HG03025 (cell line): ENCODE results near the gene SLC39A7.
"Not testable (repeated sequence)": the region's sequence is repeated elsewhere in the genome, so short reads cannot be mapped to it uniquely, and the experiment has no call there.

Experiments used
- ATAC-seq: cut with Tn5 transposase; IDR thresholded peaks from one replicate; pipeline ENCODE4 v1.9.1; 2021; ENCODE audit warnings: mild to moderate bottlenecking, moderate library complexity; ENCODE audit not compliant: unreplicated experiment, low FRiP score

SLC39A7 gene

GRCh38 chr6:33226503-33227120, 25.9 kb downstream of the SLC39A7 start:
- ATAC-seq: not testable (repeated sequence)

- no peak for ATAC-seq
These were observed 34.6 kb downstream of the SLC39A7 start for GRCh38 chr6:33235221-33235634.

- ATAC-seq: no peak
These were observed 35.7 kb downstream of the SLC39A7 start for GRCh38 chr6:33236328-33236727.

GRCh38 chr6:33236852-33237251, 36.2 kb downstream of the SLC39A7 start:
- ATAC-seq: no peak

- ATAC-seq: no peak
These were observed 37.1 kb downstream of the SLC39A7 start for GRCh38 chr6:33237741-33238140.

GRCh38 chr6:33241968-33242367, 41.3 kb downstream of the SLC39A7 start:
- ATAC-seq: no peak

- ATAC-seq: no peak
These were observed 42.8 kb downstream of the SLC39A7 start for GRCh38 chr6:33243476-33243875.

- peak; percentile 35 for ATAC-seq
These were observed 47.4 kb downstream of the SLC39A7 start for GRCh38 chr6:33247977-33248642.

GRCh38 chr6:33248643-33248931, 47.9 kb downstream of the SLC39A7 start:
- no peak for ATAC-seq

GRCh38 chr6:33248932-33249731, 48.5 kb downstream of the SLC39A7 start:
- peak; percentile 86 for ATAC-seq

- no peak for ATAC-seq
These were observed 49.3 kb downstream of the SLC39A7 start for GRCh38 chr6:33249732-33250630.

- no peak for ATAC-seq
These were observed 50.1 kb downstream of the SLC39A7 start for GRCh38 chr6:33250731-33251130.

- no peak for ATAC-seq
These were observed 50.8 kb downstream of the SLC39A7 start for GRCh38 chr6:33251395-33252012.

GRCh38 chr6:33252759-33253158, 52.1 kb downstream of the SLC39A7 start:
- no peak for ATAC-seq
